Measurements from ENCODE around the gene SULT6B1.

Gene SULT6B1

DNA sequence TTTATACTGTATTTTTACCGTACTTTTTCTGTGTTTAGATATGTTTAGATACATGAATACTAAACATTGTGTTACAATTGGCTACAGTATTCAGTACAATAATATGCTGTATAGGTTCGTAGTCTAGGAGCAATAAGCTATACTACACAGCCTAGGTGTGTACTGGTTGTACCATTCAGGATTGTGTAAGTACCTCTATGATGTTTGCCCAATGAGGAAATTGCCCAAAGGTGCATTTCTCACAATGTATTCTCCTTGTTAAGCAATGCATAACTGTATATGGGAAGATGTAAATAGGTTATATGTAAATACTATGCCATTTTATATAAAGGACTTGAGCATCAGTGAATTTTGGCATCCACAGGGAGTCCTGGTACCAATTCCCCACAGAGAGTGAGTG is 42.4 kb downstream of the SULT6B1 start:
- no peak for DNase-seq

DNA sequence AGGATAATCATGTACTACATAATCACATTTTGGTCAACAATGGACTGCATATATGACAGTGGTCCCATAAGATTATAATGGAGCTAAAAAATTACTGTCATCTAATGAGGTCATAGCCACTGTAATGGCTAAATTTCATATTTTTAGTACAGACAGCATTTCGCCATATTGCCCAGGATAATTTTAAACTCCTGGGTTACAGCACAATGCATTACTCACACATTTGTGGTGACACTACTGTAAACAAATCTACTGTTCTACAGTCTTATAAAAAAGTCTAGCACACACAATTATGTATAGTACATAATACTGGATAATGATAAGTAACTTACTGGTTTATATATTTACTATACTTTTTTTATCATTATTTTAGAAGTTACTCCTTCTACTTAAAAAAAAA is 44.5 kb downstream of the SULT6B1 start:
- DNase-seq, result peak; percentile 79

DNA sequence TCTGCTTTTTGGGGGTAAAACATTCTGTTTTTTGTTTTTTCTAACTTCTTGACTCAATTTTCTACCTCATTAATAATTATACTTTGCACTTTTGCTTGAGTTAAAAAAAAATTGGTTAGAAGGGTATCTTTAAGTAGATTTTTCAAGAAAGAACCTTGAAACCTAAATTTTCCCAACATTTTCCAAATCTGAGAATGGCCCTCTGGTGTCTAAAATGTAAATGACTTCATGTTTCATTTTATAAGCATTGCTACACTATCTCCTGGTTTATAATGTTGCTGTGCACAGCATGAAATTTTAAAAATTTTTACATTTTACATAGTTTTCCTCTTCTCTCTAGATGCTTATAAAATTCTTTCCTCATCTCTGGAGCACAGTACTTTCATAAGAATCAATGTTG is 45.9 kb downstream of the SULT6B1 start:
- no peak for DNase-seq

DNA sequence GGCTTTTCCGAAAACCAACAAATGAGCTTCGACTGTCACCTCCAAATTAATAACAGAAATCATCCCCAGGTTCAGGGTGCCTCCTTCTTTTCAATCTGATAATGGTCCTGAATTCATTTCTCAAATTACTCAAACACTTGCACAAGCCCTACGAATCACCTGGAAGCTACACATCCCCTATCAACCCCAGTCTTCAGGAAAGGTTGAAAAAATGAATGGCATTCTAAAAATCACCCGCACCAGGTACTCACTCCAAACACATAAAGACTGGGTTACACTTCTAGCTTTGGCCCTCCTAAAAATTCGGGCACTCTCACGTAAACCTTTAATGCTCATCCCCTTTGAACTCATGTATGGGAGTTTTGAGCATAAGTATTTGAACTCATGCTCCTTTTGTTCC is 55.6 kb downstream of the SULT6B1 start:
- no peak for DNase-seq

DNA sequence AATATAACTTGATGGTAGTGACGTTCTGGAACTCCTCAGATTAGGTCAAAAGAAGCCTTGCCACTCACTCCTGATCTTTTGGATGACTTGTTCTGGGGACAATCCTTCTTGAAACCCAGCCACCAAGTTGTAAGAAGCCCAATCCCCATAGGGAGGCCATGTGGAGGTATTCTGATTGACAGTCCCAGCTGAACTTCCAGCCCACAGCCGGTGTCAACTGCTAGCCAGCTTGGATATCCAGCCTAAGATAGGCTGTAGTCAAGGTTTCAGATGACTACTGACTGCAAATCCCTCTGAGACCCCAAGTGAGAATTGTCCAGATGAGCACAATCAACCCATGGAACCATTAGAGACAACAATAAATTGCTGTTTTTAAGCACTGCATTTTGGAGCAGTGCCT is 63.1 kb downstream of the SULT6B1 start:
- no peak for DNase-seq

DNA sequence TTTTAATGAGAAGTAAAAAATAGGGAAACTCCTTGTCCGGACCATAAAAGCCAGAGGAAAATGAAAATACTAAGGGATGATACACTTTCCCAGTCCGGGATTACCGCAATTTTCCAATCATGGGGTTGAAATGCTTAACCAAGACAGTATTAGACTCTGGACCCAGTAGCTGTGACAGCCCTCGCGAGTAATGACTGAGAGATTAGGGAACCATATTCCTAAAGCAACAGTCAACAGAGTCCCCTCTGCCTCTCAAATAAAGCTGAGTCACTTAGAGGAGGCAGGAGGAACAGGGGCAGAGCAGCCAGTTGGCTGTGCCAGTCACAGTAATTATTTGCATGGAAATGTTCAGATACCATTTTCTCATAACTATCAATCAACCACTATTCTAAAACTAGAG is 69.3 kb downstream of the SULT6B1 start:
- peak; percentile 7 for DNase-seq
